GM18867 (cell line): ENCODE measurements around the gene FAP.
A peak's percentile ranks its signal among the peaks of the same experiment; 100 is the strongest.

ENCODE experiments used
- ATAC-seq: cut with Tn5 transposase; IDR thresholded peaks from one replicate; pipeline ENCODE4 v1.9.1; 2021; ENCODE audit warnings: mild to moderate bottlenecking, moderate library complexity; ENCODE audit not compliant: unreplicated experiment

FAP gene

GRCh38 chr2:162243294-162243693 is at the start of gene FAP:
TSS of gene FAP (minus strand) at chr2:162243445. CDS start at chr2:162243327, 118 bp downstream.
- no peak for ATAC-seq

- no peak for ATAC-seq
These were observed 48.5 kb upstream of the FAP start for GRCh38 chr2:162291748-162292147.

- ATAC-seq: no peak
These were observed 39.6 kb upstream of the FAP start for GRCh38 chr2:162282765-162283425.

- ATAC-seq: no peak
These were observed 37.4 kb upstream of the FAP start for GRCh38 chr2:162280654-162281053.

GRCh38 chr2:162277381-162277780 is 34.1 kb upstream of the FAP start:
- ATAC-seq: no peak

GRCh38 chr2:162267996-162268395 is 24.8 kb upstream of the FAP start:
- ATAC-seq: no peak

- no peak for ATAC-seq
These were observed 24.3 kb upstream of the FAP start for GRCh38 chr2:162267496-162267895.

- ATAC-seq: no peak
These were observed 23.2 kb upstream of the FAP start for GRCh38 chr2:162266460-162266760.

GRCh38 chr2:162265666-162266459 is 22.6 kb upstream of the FAP start:
- ATAC-seq: no peak

- peak; percentile 56 for ATAC-seq
These were observed 18.0 kb upstream of the FAP start for GRCh38 chr2:162261032-162261945.

GRCh38 chr2:162258686-162259085 is 15.4 kb upstream of the FAP start:
- ATAC-seq: no peak

GRCh38 chr2:162258169-162258568 is 14.9 kb upstream of the FAP start:
- no peak for ATAC-seq

GRCh38 chr2:162257425-162257824 is 14.2 kb upstream of the FAP start:
- no peak for ATAC-seq

GRCh38 chr2:162256591-162256991 is 13.3 kb upstream of the FAP start:
- no peak for ATAC-seq

- no peak for ATAC-seq
These were observed 11.1 kb upstream of the FAP start for GRCh38 chr2:162254236-162254871.

GRCh38 chr2:162253435-162253834 is 10.2 kb upstream of the FAP start:
- no peak for ATAC-seq

GRCh38 chr2:162252153-162252552 is 8.9 kb upstream of the FAP start:
- no peak for ATAC-seq

GRCh38 chr2:162245781-162246180 is 2.5 kb upstream of the FAP start:
- no peak for ATAC-seq

GRCh38 chr2:162245061-162245460 is 1.8 kb upstream of the FAP start:
- no peak for ATAC-seq

GRCh38 chr2:162244541-162245031 is 1.3 kb upstream of the FAP start:
- no peak for ATAC-seq

GRCh38 chr2:162243715-162244114 is 470 bp upstream of the FAP start:
- no peak for ATAC-seq
